Endothelial cell of umbilical vein (primary cell): ENCODE data around the gene LMF1. TPM values are rescaled to one million over a fixed set of nuclear protein-coding genes. Genes with fewer than 3 reads are reported as not detected.

ENCODE experiments used
- BruUV-seq: library from RNA; stranded (reverse); fragments of 400-500 nt; replicated peaks from 2 replicates; lab custom pipeline; 2021; lab: Mats Ljungman, UMichigan
- CTCF ChIA-PET: fragments of 300-600, 350-600 bp; sonication (Branson Sonifier 250); formaldehyde crosslinking; loops from one replicate; lab custom pipeline; 2021; ENCODE audit warnings: antibody characterized with exemption, inconsistent platforms; lab: Charles Lee
- POLR2A ChIA-PET: fragments of 300-600, 350-600 bp; sonication (Branson Sonifier 250); formaldehyde crosslinking; loops from one replicate; lab custom pipeline; 2021; ENCODE audit warnings: antibody characterized with exemption, inconsistent platforms; lab: Charles Lee
- DNase-seq: peaks from one replicate; pipeline ENCODE4 v3.0.0-alpha.2; 2011; ENCODE audit warnings: low read depth, low spot score
- FAIRE-seq: peaks from 2 replicates; lab custom pipeline; 2011; peaks lifted over from hg19 to GRCh38; lab: Jason Lieb, UNC
- H2AFZ ChIP-seq: 2 replicates; pipeline ENCODE4 v1.6.0; 2012; ENCODE audit warnings: low read depth, low read length, control low read depth, inconsistent platforms
- H3K27ac ChIP-seq: 2 replicates; pipeline ENCODE4 v1.5.1; 2011; ENCODE audit warnings: low read depth, mild to moderate bottlenecking, control low read depth, low read length, moderate library complexity; ENCODE audit not compliant: insufficient read depth
- H3K27me3 ChIP-seq, 2 experiments: 2 replicates each; pipeline versions ENCODE4 v1.6.0 to v1.6.1; 2011; ENCODE audit warnings: low read length in 2 of 2, mixed read lengths in 1 of 2; ENCODE audit not compliant: control insufficient read depth in 2 of 2, insufficient read depth in 2 of 2
- H3K36me3 ChIP-seq, 2 experiments: 2 replicates in 1 of 2; 3 replicates in 1 of 2; pipeline ENCODE4 v1.5.1; 2011; ENCODE audit warnings: low read length in 2 of 2, mild to moderate bottlenecking in 1 of 2, moderate library complexity in 1 of 2; ENCODE audit not compliant: control insufficient read depth in 2 of 2, insufficient read depth in 2 of 2; ENCODE audit errors: extremely low read depth in 1 of 2
- H3K4me1 ChIP-seq: 3 replicates; pipeline ENCODE4 v1.5.1; 2011; ENCODE audit warnings: mild to moderate bottlenecking, low read length; ENCODE audit not compliant: control insufficient read depth, insufficient read depth; ENCODE audit errors: extremely low read depth
- H3K4me2 ChIP-seq: 2 replicates; pipeline ENCODE4 v1.6.1; 2011; ENCODE audit warnings: low read length, control low read depth, mixed read lengths; ENCODE audit not compliant: insufficient read depth
- H3K4me3 ChIP-seq, 3 experiments: fragments of 200-600 bp in 1 of 3; sonication (generic), shearing (Covaris generic) in 1 of 3; replicated peaks in 1 of 3; 2 replicates each; pipeline ENCODE4 v1.5.1; 2011 to 2016; ENCODE audit warnings: control low read depth in 3 of 3, low read length in 3 of 3, mild to moderate bottlenecking in 2 of 3, inconsistent platforms in 1 of 3, low read depth in 1 of 3, moderate library complexity in 1 of 3; ENCODE audit not compliant: insufficient read depth in 1 of 3
- H3K79me2 ChIP-seq: 2 replicates; pipeline ENCODE4 v1.6.0; 2012; ENCODE audit warnings: low read length, inconsistent platforms; ENCODE audit not compliant: control insufficient read depth, insufficient read depth
- H3K9ac ChIP-seq: replicated peaks from 2 replicates; pipeline ENCODE3; 2011; ENCODE audit warnings: low read length, control low read depth; ENCODE audit not compliant: insufficient read depth; ENCODE audit errors: extremely low read depth
- H3K9me1 ChIP-seq: replicated peaks from 3 replicates; pipeline ENCODE4 v1.6.0; 2011; ENCODE audit warnings: mild to moderate bottlenecking, low read length; ENCODE audit not compliant: control insufficient read depth, insufficient read depth; ENCODE audit errors: extremely low read depth
- H3K9me3 ChIP-seq: replicated peaks from 2 replicates; pipeline ENCODE4 v1.5.1; 2012; ENCODE audit warnings: low read length, inconsistent platforms; ENCODE audit not compliant: control insufficient read depth, insufficient read depth
- H4K20me1 ChIP-seq: replicated peaks from 2 replicates; pipeline ENCODE3; 2011; ENCODE audit warnings: mild to moderate bottlenecking, low read length; ENCODE audit not compliant: control insufficient read depth, insufficient read depth; ENCODE audit errors: extremely low read depth
- CTCF ChIP-seq, 2 donors: IDR thresholded peaks; 1 replicate in 1 of 2; 2 replicates in 1 of 2; pipeline ENCODE4 v1.5.1; 2011; ENCODE audit warnings: low read length in 2 of 2, mild to moderate bottlenecking in 2 of 2, moderate library complexity in 2 of 2, control low read depth in 1 of 2, inconsistent platforms in 1 of 2, low read depth in 1 of 2; ENCODE audit not compliant: insufficient read depth in 1 of 2; ENCODE audit errors: extremely low read depth in 1 of 2
- EZH2 ChIP-seq: IDR thresholded peaks from 2 replicates; pipeline ENCODE4 v1.6.1; 2012; ENCODE audit warnings: borderline replicate concordance, low read depth, mild to moderate bottlenecking, moderate library complexity, low read length, inconsistent platforms; ENCODE audit not compliant: severe bottlenecking
- FOS ChIP-seq: IDR thresholded peaks from 2 replicates; pipeline ENCODE4 v1.6.1; 2011; ENCODE audit warnings: mild to moderate bottlenecking, low read length, moderate library complexity, borderline replicate concordance; ENCODE audit not compliant: insufficient read depth
- GATA2 ChIP-seq: IDR thresholded peaks from 2 replicates; pipeline ENCODE4 v1.7.0; 2011; ENCODE audit warnings: low read depth, mild to moderate bottlenecking, moderate library complexity, mixed read lengths, low read length; ENCODE audit not compliant: insufficient read length, insufficient read depth
- JUN ChIP-seq: IDR thresholded peaks from 2 replicates; pipeline ENCODE4 v1.6.1; 2011; ENCODE audit warnings: borderline replicate concordance, low read depth; ENCODE audit not compliant: insufficient read length, insufficient read depth
- MAX ChIP-seq: IDR thresholded peaks from 2 replicates; pipeline ENCODE4 v1.6.1; 2011; ENCODE audit not compliant: insufficient read depth, insufficient read length
- MYC ChIP-seq: IDR thresholded peaks from one replicate; pipeline ENCODE4 v1.6.1; 2011; ENCODE audit warnings: mild to moderate bottlenecking, low read depth, low read length
- POLR2A ChIP-seq: IDR thresholded peaks from 2 replicates; pipeline ENCODE4 v1.6.1; 2012; ENCODE audit warnings: low read depth, mild to moderate bottlenecking, control low read depth, low read length
- POLR2AphosphoS5 ChIP-seq: IDR thresholded peaks from 2 replicates; pipeline ENCODE4 v1.6.1; 2012; ENCODE audit warnings: low read depth, mild to moderate bottlenecking, control low read depth, low read length, moderate library complexity; ENCODE audit not compliant: insufficient read depth
- dilution Hi-C: fragments of 300-500 bp; cut with MboI; formaldehyde crosslinking; loops from one replicate; pipeline ENCODE4 v1.15.0; 2019; ENCODE audit warnings: low sequenced_read_pairs; ENCODE audit not compliant: extremely low pct_ligation_motif_present
- intact Hi-C: fragments of 100-400 bp; cut with micrococcal nuclease; formaldehyde crosslinking; loops from one replicate; pipeline ENCODE4 v1.10.0; 2022
- polyA plus RNA-seq, 4 experiments: library from polyadenylated mRNA; depleted of rRNA in 3 of 4; stranded (reverse) in 3 of 4; unstranded in 1 of 4; fragments of >200 nt; gene quantifications; 2 replicates each; pipeline versions ENCODE4 v1.2.1 to v1.2.3, GENCODE V29; 2011 to 2012; ENCODE audit warnings: missing spikeins in 1 of 4
- total RNA-seq: library from RNA; stranded (reverse); gene quantifications from 2 replicates; pipeline ENCODE4 v1.2.3, GENCODE V29; 2021

The LMF1 gene
- total and polyA plus RNA-seq, 2 donors (not counting 3 experiments of a cell fraction or from before 2014, with no cell fraction given) = 17.8 TPM

- no TSS peak for BruUV-seq
- CTCF ChIA-PET = no interaction called here
These were observed 17.9 kb upstream of the LMF1 start for GRCh38 chr16:988471-989353.

More at GRCh38 chr16:988471-989353, 17.9 kb upstream of the LMF1 start:
- FAIRE-seq (no peak), DNase-seq (no peak)
- H2AFZ ChIP-seq = no peak overlapping the region
- no peak overlapping the region for H3K4me3 ChIP-seq
- dilution Hi-C loops = no loop called here
- POLR2A ChIA-PET = no interaction called here
- H3K27ac ChIP-seq = no peak overlapping the region
- H3K9me1 ChIP-seq = no peaks in the 10 kb centered on the region
- H3K4me1 ChIP-seq = no peaks in the 10 kb centered on the region
- H4K20me1 ChIP-seq = no peaks in the 10 kb centered on the region
- H3K27me3 ChIP-seq = no peaks in the 10 kb centered on the region
- no peak overlapping the region for H3K9ac ChIP-seq
- intact Hi-C loops = no loop called here
- TF ChIP-seq EZH2 = no peak
- no peak for TF ChIP-seq MYC
- no peak for TF ChIP-seq FOS
- no peak for TF ChIP-seq POLR2AphosphoS5
- no peak for TF ChIP-seq CTCF (IDR thresholded peaks at IDR 0.05; ENCODE audit: extremely low read depth in 1 of 2, insufficient read depth in 1 of 2, low read depth in 1 of 2, low read length in 2 of 2)
- TF ChIP-seq MAX = no peak
- TF ChIP-seq POLR2A = no peak
- no peak for TF ChIP-seq GATA2
- no peak for TF ChIP-seq JUN
- no peak overlapping the region for H3K4me2 ChIP-seq
- H3K9me3 ChIP-seq = no peaks in the 10 kb centered on the region
- H3K79me2 ChIP-seq = no peaks in the 10 kb centered on the region
- no peaks in the 10 kb centered on the region for H3K36me3 ChIP-seq
